Measurements from ENCODE around the gene GRIK5. TPM values are rescaled to one million over a fixed set of nuclear protein-coding genes. Genes with fewer than 3 reads are reported as not detected.

GRIK5 gene
- total and polyA plus RNA-seq, 2 of the 8 experiments (the other 6 are each of a cell fraction or from before 2014, with no cell fraction given), result 17.8 to 42.9 TPM

GRCh38 chr19:42086188-42086736 is 16.3 kb upstream of the GRIK5 start (continued):
- TF ChIP-seq CHD7 (IDR thresholded peaks at IDR 0.05; ENCODE audit: insufficient replicate concordance, low read length), result no peak
- TF ChIP-seq RBBP5 (IDR thresholded peaks at IDR 0.05; ENCODE audit: borderline replicate concordance, low read depth, low read length), result no peak
- no peak for TF ChIP-seq TEAD4 (IDR thresholded peaks at IDR 0.05; ENCODE audit: low read depth, low read length)
- TF ChIP-seq POLR2AphosphoS5 (IDR thresholded peaks at IDR 0.05; ENCODE audit: low read depth, low read length), result no peak
- TF ChIP-seq ZNF274 (IDR thresholded peaks at IDR 0.05; ENCODE audit: borderline replicate concordance, extremely low read depth, low read length), result no peak
- no peak for TF ChIP-seq RNF2 (IDR thresholded peaks at IDR 0.05; ENCODE audit: borderline replicate concordance, low read depth, low read length, missing control alignments, poor library complexity, severe bottlenecking)
